GM12874 (cell line): ENCODE results near the gene WHRN.

Experiments used
- CTCF ChIP-seq: IDR thresholded peaks from 2 replicates; pipeline ENCODE4 v1.5.1; 2011; ENCODE audit warnings: low read depth, mild to moderate bottlenecking, control low read depth, low read length, moderate library complexity; ENCODE audit not compliant: insufficient read depth

The WHRN gene

GRCh38 chr9:114367366-114367765 is 137.9 kb downstream of the WHRN start:
- TF ChIP-seq CTCF: no peak

- TF ChIP-seq CTCF: no peak
Measured at GRCh38 chr9:114366334-114367128, 138.7 kb downstream of the WHRN start.

- no peak for TF ChIP-seq CTCF
Measured at GRCh38 chr9:114365194-114365593, 140.1 kb downstream of the WHRN start.

GRCh38 chr9:114364134-114365041 is 140.9 kb downstream of the WHRN start:
- TF ChIP-seq CTCF: no peak

- TF ChIP-seq CTCF: no peak
Measured at GRCh38 chr9:114363424-114363823, 141.8 kb downstream of the WHRN start.

- TF ChIP-seq CTCF: no peak
Measured at GRCh38 chr9:114362394-114362793, 142.9 kb downstream of the WHRN start.

GRCh38 chr9:114361542-114361941 is 143.7 kb downstream of the WHRN start:
- TF ChIP-seq CTCF: no peak
